ENCODE data around the gene TOX3.

TOX3 gene

DNA sequence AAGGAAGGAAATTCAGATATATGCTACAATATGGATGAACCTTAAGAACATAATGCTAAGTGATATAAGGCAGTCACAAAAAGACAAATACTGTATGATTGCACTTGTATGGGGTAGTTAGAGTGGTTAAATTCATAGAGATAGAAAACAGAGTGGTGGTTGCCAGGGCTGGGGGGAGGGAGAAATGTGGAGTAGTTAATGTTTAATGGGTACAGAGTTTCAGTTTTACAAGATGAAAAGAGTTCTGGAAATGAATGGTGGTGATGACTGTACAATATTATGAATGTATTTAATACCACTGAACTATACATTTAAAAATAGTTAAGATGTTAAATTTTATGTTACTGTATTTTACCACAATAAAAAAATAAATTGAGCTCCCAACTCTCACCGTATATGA is 157.9 kb downstream of the TOX3 start:
- H3K4me1 ChIP-seq (ENCODE audit: control insufficient read depth in 5 of 5, insufficient read depth in 5 of 5, low read length in 5 of 5), result no peaks in the 10 kb centered on the region
- no peak overlapping the region for H3K4me3 ChIP-seq (ENCODE audit: low read depth in 1 of 5, low read length in 5 of 5)
- H3K27me3 ChIP-seq (ENCODE audit: control insufficient read depth in 5 of 5, insufficient read depth in 4 of 5, low read length in 5 of 5), result no peaks in the 10 kb centered on the region
- no peaks in the 10 kb centered on the region for H3K36me3 ChIP-seq (ENCODE audit: control insufficient read depth in 5 of 5, insufficient read depth in 5 of 5, low read length in 5 of 5)
- no peaks in the 10 kb centered on the region for H3K9me3 ChIP-seq (ENCODE audit: control insufficient read depth in 5 of 5, low read length in 5 of 5)
- H3K27ac ChIP-seq (ENCODE audit: low read depth, low read length), result no peak overlapping the region
- H3K9ac ChIP-seq (ENCODE audit: low read length in 5 of 5), result no peak overlapping the region
